HCT116 (cell line): ENCODE results near the gene MAPK8. TPM values are rescaled to one million over a fixed set of nuclear protein-coding genes. Genes with fewer than 3 reads are reported as not detected.

Experiments used
- ATAC-seq: fragments of 200-7000 bp; cut with Tn5 transposase; 2 replicates; pipeline ENCODE4 v1.9.1; 2020; ENCODE audit warnings: mild to moderate bottlenecking, moderate library complexity
- BruUV-seq: library from RNA; stranded (reverse); fragments of 400-500 nt; replicated peaks from 2 replicates; lab custom pipeline; 2021; lab: Mats Ljungman, UMichigan
- CTCF ChIA-PET: fragments of 300-600 bp; sonication (Branson Sonifier 250); formaldehyde crosslinking; loops from one replicate; lab custom pipeline; 2021; ENCODE audit warnings: antibody characterized with exemption; lab: Charles Lee
- POLR2A ChIA-PET: fragments of 300-600, 350-600 bp; sonication (Branson Sonifier 250); formaldehyde crosslinking; loops from one replicate; lab custom pipeline; 2021; ENCODE audit warnings: antibody characterized with exemption; lab: Charles Lee
- RAD21 ChIA-PET, 2 experiments: fragments of 300-600 bp; sonication (Branson Sonifier 250); formaldehyde crosslinking; loops; one replicate each; lab custom pipeline; 2023; ENCODE audit warnings: low total read pairs in 2 of 2; ENCODE audit not compliant: uncharacterized antibody in 2 of 2, unreplicated experiment in 2 of 2, low non-redundant PET in 1 of 2; lab: Charles Lee
- DNase-seq: peaks from one replicate; pipeline ENCODE4 v3.0.0-alpha.2; 2010; ENCODE audit warnings: low read depth, low spot score
- H2AFZ ChIP-seq: fragments of 200-600 bp; shearing (Covaris generic), sonication (generic); 2 replicates; pipeline ENCODE4 v1.6.1; 2017; ENCODE audit warnings: low read depth, mixed run types, mixed read lengths, antibody characterized with exemption, low read length; ENCODE audit not compliant: poor library complexity, severe bottlenecking
- H3K27ac ChIP-seq: 2 replicates; pipeline ENCODE4 v1.5.1; 2012; ENCODE audit warnings: low read depth, low read length
- H3K27me3 ChIP-seq: fragments of 200-600 bp; sonication (generic); 2 replicates; pipeline ENCODE4 v1.6.1; 2016; ENCODE audit warnings: mixed run types, low read length, mixed read lengths; ENCODE audit not compliant: insufficient read depth
- H3K36me3 ChIP-seq, 2 experiments: fragments of 200-500 bp in 1 of 2; fragments of 200-600 bp in 1 of 2; sonication (Bioruptor generic) in 1 of 2; sonication (generic) in 1 of 2; 2 replicates each; pipeline versions ENCODE4 v1.5.1 to v1.6.1; 2014 to 2016; ENCODE audit warnings: low read length in 2 of 2, inconsistent platforms in 1 of 2, mixed read lengths in 1 of 2, mixed run types in 1 of 2; ENCODE audit not compliant: insufficient read depth in 2 of 2, control insufficient read depth in 1 of 2
- H3K4me1 ChIP-seq, 2 experiments: fragments of 200-600 bp in 1 of 2; sonication (generic) in 1 of 2; 2 replicates each; pipeline versions ENCODE4 v1.5.1 to v1.6.1; 2012 to 2017; ENCODE audit warnings: low read length in 2 of 2, inconsistent platforms in 1 of 2, mild to moderate bottlenecking in 1 of 2, mixed read lengths in 1 of 2, mixed run types in 1 of 2, moderate library complexity in 1 of 2; ENCODE audit not compliant: insufficient read depth in 2 of 2, control insufficient read depth in 1 of 2
- H3K4me2 ChIP-seq: fragments of 200-600 bp; sonication (generic); 2 replicates; pipeline ENCODE4 v1.6.1; 2017; ENCODE audit warnings: mixed run types, low read length, mixed read lengths
- H3K4me3 ChIP-seq, 2 experiments: fragments of 200-600 bp in 1 of 2; sonication (generic) in 1 of 2; replicated peaks in 1 of 2; 2 replicates each; pipeline ENCODE4 v1.5.1; 2011 to 2016; ENCODE audit warnings: low read length in 2 of 2, control low read depth in 1 of 2, low read depth in 1 of 2, mild to moderate bottlenecking in 1 of 2, mixed read lengths in 1 of 2, mixed run types in 1 of 2
- H3K79me2 ChIP-seq: fragments of 200-600 bp; sonication (generic); 2 replicates; pipeline ENCODE4 v1.6.1; 2017; ENCODE audit warnings: mild to moderate bottlenecking, mixed run types, low read length, moderate library complexity, mixed read lengths; ENCODE audit not compliant: insufficient read depth
- H3K9ac ChIP-seq: fragments of 200-600 bp; sonication (generic); 2 replicates; pipeline ENCODE4 v1.6.1; 2016; ENCODE audit warnings: low read length, mixed read lengths
- H3K9me2 ChIP-seq: fragments of 200-600 bp; sonication (generic), shearing (Covaris generic); 2 replicates; pipeline ENCODE4 v1.6.1; 2017; ENCODE audit warnings: mixed run types, mild to moderate bottlenecking, moderate library complexity; ENCODE audit not compliant: insufficient read depth
- H3K9me3 ChIP-seq, 2 experiments: fragments of 200-500 bp in 1 of 2; fragments of 200-600 bp in 1 of 2; sonication (Bioruptor generic) in 1 of 2; sonication (generic) in 1 of 2; 2 replicates each; pipeline ENCODE4 v1.6.1; 2014 to 2017; ENCODE audit warnings: low read length in 2 of 2, mixed read lengths in 2 of 2, inconsistent platforms in 1 of 2, low read depth in 1 of 2, mild to moderate bottlenecking in 1 of 2, mixed run types in 1 of 2, moderate library complexity in 1 of 2; ENCODE audit not compliant: control insufficient read depth in 1 of 2, insufficient read depth in 1 of 2
- H4K20me1 ChIP-seq: fragments of 200-600 bp; sonication (generic), shearing (Covaris generic); 2 replicates; pipeline ENCODE4 v1.6.1; 2017; ENCODE audit warnings: mixed run types, mild to moderate bottlenecking, moderate library complexity; ENCODE audit not compliant: insufficient read depth
- ATF3 ChIP-seq: IDR thresholded peaks from 2 replicates; pipeline ENCODE4 v1.6.1; 2012
- CBX3 ChIP-seq: IDR thresholded peaks from 2 replicates; pipeline ENCODE4 v1.6.1; 2012; ENCODE audit warnings: low read depth
- CEBPB ChIP-seq: IDR thresholded peaks from 2 replicates; pipeline ENCODE4 v1.6.1; 2012; ENCODE audit warnings: low read depth
- CTCF ChIP-seq, 3 experiments: fragments of 200-600 bp in 1 of 3; sonication (generic) in 1 of 3; IDR thresholded peaks in 2 of 3; conservative IDR thresholded peaks in 1 of 3; 2 replicates each; pipeline ENCODE4 v1.5.1; 2012 to 2017; ENCODE audit warnings: low read depth in 2 of 3, low read length in 2 of 3, antibody characterized with exemption in 1 of 3, borderline replicate concordance in 1 of 3, control low read depth in 1 of 3, mild to moderate bottlenecking in 1 of 3, mixed read lengths in 1 of 3, mixed run types in 1 of 3, moderate library complexity in 1 of 3; ENCODE audit not compliant: insufficient read depth in 1 of 3
- EZH2 ChIP-seq: fragments of 200-600 bp; sonication (generic); IDR thresholded peaks from 2 replicates; pipeline ENCODE4 v1.6.1; 2017; ENCODE audit warnings: antibody characterized with exemption, mixed run types
- EZH2phosphoT487 ChIP-seq: fragments of 200-600 bp; IDR thresholded peaks from 2 replicates; pipeline ENCODE4 v1.6.1; 2018; ENCODE audit warnings: antibody characterized with exemption, borderline replicate concordance
- JUND ChIP-seq: IDR thresholded peaks from 2 replicates; pipeline ENCODE4 v1.6.1; 2012
- MAX ChIP-seq: IDR thresholded peaks from 2 replicates; pipeline ENCODE4 v1.6.1; 2012
- POLR2A ChIP-seq: IDR thresholded peaks from 2 replicates; pipeline ENCODE4 v1.7.0; 2011; ENCODE audit warnings: borderline replicate concordance; ENCODE audit not compliant: insufficient read depth, insufficient read length; ENCODE audit errors: extremely low read depth
- POLR2AphosphoS5 ChIP-seq: IDR thresholded peaks from 2 replicates; pipeline ENCODE4 v1.6.1; 2011; ENCODE audit warnings: mild to moderate bottlenecking, low read depth, low read length, moderate library complexity
- RAD21 ChIP-seq: IDR thresholded peaks from 2 replicates; pipeline ENCODE4 v1.6.1; 2012; ENCODE audit warnings: low read depth, mild to moderate bottlenecking
- REST ChIP-seq: IDR thresholded peaks from 2 replicates; pipeline ENCODE4 v1.6.1; 2012; ENCODE audit warnings: low read depth
- SIN3A ChIP-seq: IDR thresholded peaks from 2 replicates; pipeline ENCODE4 v1.6.1; 2012; ENCODE audit warnings: low read depth
- SRF ChIP-seq: IDR thresholded peaks from 2 replicates; pipeline ENCODE4 v1.6.1; 2012; ENCODE audit warnings: low read depth
- TCF7L2 ChIP-seq: IDR thresholded peaks from 2 replicates; pipeline ENCODE4 v1.7.0; 2011; ENCODE audit warnings: borderline replicate concordance, inconsistent platforms; ENCODE audit not compliant: insufficient read depth, insufficient read length; ENCODE audit errors: extremely low read depth
- ZFX ChIP-seq: fragments of 450-650 bp; IDR thresholded peaks from 2 replicates; pipeline ENCODE4 v1.6.1; 2017
- ZNF274 ChIP-seq: fragments of 200-500 bp; sonication (Bioruptor generic); IDR thresholded peaks from 2 replicates; pipeline ENCODE4 v1.6.1; 2014; ENCODE audit warnings: mild to moderate bottlenecking, low read depth, low read length, inconsistent platforms
- intact Hi-C: fragments of 100-400 bp; cut with micrococcal nuclease; formaldehyde crosslinking; loops from 2 replicates; pipeline ENCODE4 v1.10.0; 2022
- total RNA-seq: library from RNA; stranded (reverse); gene quantifications from one replicate; pipeline ENCODE4 v1.2.1, GENCODE V29; 2021; ENCODE audit not compliant: unreplicated experiment

MAPK8 gene
- total RNA-seq, 1 experiment from 2014 or later = 71.0 TPM

GRCh38 chr10:48472501-48473069 lies 166.1 kb downstream of the MAPK8 start:
- H3K36me3 ChIP-seq = no peaks in the 10 kb centered on the region

More at GRCh38 chr10:48472501-48473069, 166.1 kb downstream of the MAPK8 start:
- Histone ChIP-seq H3K4me1 (peaks cover 0 to 4% of the 10 kb centered on the region in 2 experiments; a peak in 1 of 4 replicates), H3K9me2 (no peaks in the 10 kb centered on the region), H3K4me3 (no peak overlapping the region), H3K27ac (no peak overlapping the region), H3K9me3 (no peaks in the 10 kb centered on the region), H3K79me2 (no peaks in the 10 kb centered on the region), H3K4me2 (no peak overlapping the region), H3K9ac (no peak overlapping the region), H4K20me1 (no peaks in the 10 kb centered on the region), H3K27me3 (no peaks in the 10 kb centered on the region), H2AFZ (no peak overlapping the region)
- ChIA-PET RAD21 (no interaction called here), POLR2A (no interaction called here), CTCF (no interaction called here)
- TF ChIP-seq ZNF274 = no peak
- no peak for TF ChIP-seq ZFX
- no peak for TF ChIP-seq EZH2phosphoT487
- TF ChIP-seq EZH2 = no peak
- TF ChIP-seq CEBPB = no peak
- TF ChIP-seq SIN3A = no peak
- TF ChIP-seq MAX = no peak
- TF ChIP-seq SRF = no peak
- no peak for TF ChIP-seq JUND
- TF ChIP-seq REST = no peak
- TF ChIP-seq POLR2AphosphoS5 = no peak
- TF ChIP-seq CTCF (IDR thresholded peaks at IDR 0.05 in 2 of 3, conservative IDR thresholded peaks at IDR 0.05 in 1 of 3; ENCODE audit: borderline replicate concordance in 1 of 3, insufficient read depth in 1 of 3, low read depth in 2 of 3, low read length in 2 of 3) = no peak
- TF ChIP-seq CBX3 = no peak
- TF ChIP-seq RAD21 = no peak
- TF ChIP-seq ATF3 = no peak
- no peak for TF ChIP-seq TCF7L2
- no peak for TF ChIP-seq POLR2A
- DNase-seq (no peak), ATAC-seq (no peak)
- BruUV-seq = no TSS peak
- intact Hi-C loops = loop anchor here (2.0 kb wide), 1 partner anchor 54 kb away; no protein-coding TSS in a partner anchor
